Measurements from ENCODE around the gene GIMAP7. TPM values are rescaled to one million over a fixed set of nuclear protein-coding genes. Genes with fewer than 3 reads are reported as not detected.
A peak's percentile ranks its signal among the peaks of the same experiment; 100 is the strongest.

GIMAP7 gene
- total RNA-seq, 2 experiments from 2014 or later = 48.4 to 50.7 TPM

- DNase-seq = peak in 6 of 14 experiments; percentile 38 to 85 (median 64)
- Histone ChIP-seq H3K4me1 (ENCODE audit: insufficient read depth, low read length) (peaks cover 44% of the 10 kb centered on the region), H3K4me3 (ENCODE audit: low read length) (no peak overlapping the region), H3K27me3 (ENCODE audit: control insufficient read depth in 1 of 2, insufficient read depth in 2 of 2, low read length in 2 of 2) (no peaks in the 10 kb centered on the region), H3K36me3 (ENCODE audit: insufficient read depth, low read length) (no peaks in the 10 kb centered on the region), H3K27ac (ENCODE audit: low read depth in 1 of 2, low read length in 2 of 2) (peak overlapping the region; percentile 66 to 69), H3K9me3 (ENCODE audit: control insufficient read depth in 1 of 2, insufficient read depth in 1 of 2, low read length in 2 of 2) (no peaks in the 10 kb centered on the region)
- H3K36me3 Mint-ChIP-seq (ENCODE audit: low read depth) = peaks cover 46% of the 10 kb centered on the region
- CTCF ChIA-PET = interaction anchor here (0.6 to 2.5 kb wide), 6 partner anchors 9 to 54 kb away, joined by 3 to 7 read pairs (median 4); partner anchors contain the start of gene GIMAP7
- peaks cover 12% of the 10 kb centered on the region for H3K9me3 Mint-ChIP-seq
- intact Hi-C loops (cut with DNase I, micrococcal nuclease) = loop anchor here (1.0 to 2.0 kb wide), 3 partner anchors 16 to 21 kb away; no protein-coding TSS in a partner anchor
- H3K4me3 Mint-ChIP-seq = peak overlapping the region; percentile 50
- peak overlapping the region; percentile 88 for H3K27ac Mint-ChIP-seq
- POLR2A ChIA-PET = interaction anchor here (0.9 to 5.3 kb wide), 21 partner anchors 12 to 253 kb away, joined by 3 to 111 read pairs (median 5); partner anchors contain the start of genes GIMAP1, GIMAP2, GIMAP7 and GIMAP8
- peaks cover 89% of the 10 kb centered on the region for H3K4me1 Mint-ChIP-seq (ENCODE audit: low read depth)
- ATAC-seq (ENCODE audit: poor library complexity) = peak; percentile 83
- no peaks in the 10 kb centered on the region for H3K27me3 Mint-ChIP-seq
- TF ChIP-seq CTCF (IDR thresholded peaks at IDR 0.05) = no peak
These were observed 12.2 kb upstream of the GIMAP7 start for GRCh38 chr7:150502519-150502918.

- no peak for TF ChIP-seq CTCF (IDR thresholded peaks at IDR 0.05)
- ChIA-PET POLR2A (interaction anchor here (1.0 to 5.3 kb wide), 20 partner anchors 11 to 253 kb away, joined by 3 to 111 read pairs (median 5); partner anchors contain the start of genes GIMAP1, GIMAP2, GIMAP6 and GIMAP7), CTCF (interaction anchor here (0.6 to 2.5 kb wide), 6 partner anchors 9 to 54 kb away, joined by 3 to 8 read pairs (median 4); partner anchors contain the start of gene GIMAP7)
- H3K27me3 Mint-ChIP-seq = no peaks in the 10 kb centered on the region
- peaks cover 39% of the 10 kb centered on the region for H3K36me3 Mint-ChIP-seq (ENCODE audit: low read depth)
- no peak for DNase-seq
- intact Hi-C loops (cut with DNase I, micrococcal nuclease) = loop anchor here (2.0 kb wide), 2 partner anchors 16 kb away; no protein-coding TSS in a partner anchor
- no peak for ATAC-seq (ENCODE audit: poor library complexity)
- no peak overlapping the region for H3K4me3 ChIP-seq (ENCODE audit: low read length)
- H3K4me3 Mint-ChIP-seq = peak overlapping the region; percentile 68
- H3K9me3 Mint-ChIP-seq = peaks cover 10% of the 10 kb centered on the region
- no peaks in the 10 kb centered on the region for H3K36me3 ChIP-seq (ENCODE audit: insufficient read depth, low read length)
- no peaks in the 10 kb centered on the region for H3K9me3 ChIP-seq (ENCODE audit: control insufficient read depth in 1 of 2, insufficient read depth in 1 of 2, low read length in 2 of 2)
- peak overlapping the region; percentile 88 for H3K27ac Mint-ChIP-seq
- H3K4me1 Mint-ChIP-seq (ENCODE audit: low read depth) = peaks cover 89% of the 10 kb centered on the region
- peak overlapping the region; percentile 66 to 69 for H3K27ac ChIP-seq (ENCODE audit: low read depth in 1 of 2, low read length in 2 of 2)
- no peaks in the 10 kb centered on the region for H3K27me3 ChIP-seq (ENCODE audit: control insufficient read depth in 1 of 2, insufficient read depth in 2 of 2, low read length in 2 of 2)
- peaks cover 46% of the 10 kb centered on the region for H3K4me1 ChIP-seq (ENCODE audit: insufficient read depth, low read length)
These were observed 11.5 kb upstream of the GIMAP7 start for GRCh38 chr7:150503155-150503554.

- no peak overlapping the region for H3K4me3 ChIP-seq (ENCODE audit: low read length)
- DNase-seq = no peak
- POLR2A ChIA-PET = interaction anchor here (1.2 to 5.3 kb wide), 7 partner anchors 11 to 252 kb away, joined by 3 to 111 read pairs (median 8); partner anchors contain the start of genes GIMAP6, GIMAP7 and GIMAP8
These were observed 11.1 kb upstream of the GIMAP7 start for GRCh38 chr7:150503581-150503980.

More at GRCh38 chr7:150503581-150503980, 11.1 kb upstream of the GIMAP7 start:
- CTCF ChIA-PET = interaction anchor here (1.0 to 2.5 kb wide), 3 partner anchors 12 to 52 kb away, joined by 4 to 8 read pairs (median 5); partner anchors contain the start of gene GIMAP7
- Mint-ChIP-seq H3K27ac (peak overlapping the region; percentile 88), H3K36me3 (ENCODE audit: low read depth) (peaks cover 35% of the 10 kb centered on the region), H3K27me3 (no peaks in the 10 kb centered on the region), H3K4me3 (peak overlapping the region; percentile 68), H3K9me3 (peaks cover 9% of the 10 kb centered on the region), H3K4me1 (ENCODE audit: low read depth) (peaks cover 89% of the 10 kb centered on the region)
- intact Hi-C loops (cut with DNase I, micrococcal nuclease) = loop anchor here (2.0 kb wide), 2 partner anchors 15 to 17 kb away; no protein-coding TSS in a partner anchor
- Histone ChIP-seq H3K9me3 (ENCODE audit: control insufficient read depth in 1 of 2, insufficient read depth in 1 of 2, low read length in 2 of 2) (no peaks in the 10 kb centered on the region), H3K36me3 (ENCODE audit: insufficient read depth, low read length) (no peaks in the 10 kb centered on the region), H3K27me3 (ENCODE audit: control insufficient read depth in 1 of 2, insufficient read depth in 2 of 2, low read length in 2 of 2) (no peaks in the 10 kb centered on the region), H3K27ac (ENCODE audit: low read depth in 1 of 2, low read length in 2 of 2) (peak overlapping the region; percentile 66 to 69), H3K4me1 (ENCODE audit: insufficient read depth, low read length) (peaks cover 50% of the 10 kb centered on the region)
- TF ChIP-seq CTCF (IDR thresholded peaks at IDR 0.05) = no peak
- ATAC-seq (ENCODE audit: poor library complexity) = peak; percentile 17

Measured in CD4-positive, alpha-beta T cell (primary cell).